Measurements from ENCODE around the gene IKBIP. TPM values are rescaled to one million over a fixed set of nuclear protein-coding genes. Genes with fewer than 3 reads are reported as not detected.

IKBIP gene
- total RNA-seq, 2 experiments from 2014 or later: 24.9 to 26.2 TPM

Other genes with a start within 250 kb of the IKBIP start
- 100 to 1,000 TPM; 371 to 375 TPM for gene TMPO, start 129.2 kb downstream of the IKBIP start, total RNA-seq
- 100 to 1,000 TPM; 584 to 620 TPM for gene SLC25A3, start 51.1 kb downstream of the IKBIP start, total RNA-seq
- 10 to 100 TPM; 19.6 to 20.8 TPM for gene APAF1, start 502 bp upstream of the IKBIP start, total RNA-seq